Astrocyte (in vitro differentiated cells and primary cell): ENCODE data around the gene ATL1. TPM values are rescaled to one million over a fixed set of nuclear protein-coding genes. Genes with fewer than 3 reads are reported as not detected.

Experiments
- DNase-seq: peaks from one replicate; pipeline ENCODE4 v3.0.0-alpha.2; 2010; ENCODE audit warnings: low read depth
- FAIRE-seq: peaks from 2 replicates; lab custom pipeline; 2011; peaks lifted over from hg19 to GRCh38; lab: Jason Lieb, UNC
- H2AFZ ChIP-seq: 2 replicates; pipeline ENCODE4 v1.6.0; 2012; ENCODE audit warnings: low read depth, low read length, inconsistent platforms
- H3K27ac ChIP-seq: 2 replicates; pipeline ENCODE4 v1.5.1; 2011; ENCODE audit warnings: low read depth, low read length, inconsistent platforms
- H3K27me3 ChIP-seq: 2 replicates; pipeline ENCODE4 v1.6.0; 2011; ENCODE audit warnings: low read length, inconsistent platforms; ENCODE audit not compliant: insufficient read depth
- H3K36me3 ChIP-seq: 2 replicates; pipeline ENCODE4 v1.5.1; 2011; ENCODE audit warnings: low read length, inconsistent platforms; ENCODE audit not compliant: insufficient read depth
- H3K4me1 ChIP-seq: 2 replicates; pipeline ENCODE4 v1.5.1; 2011; ENCODE audit warnings: low read length, inconsistent platforms; ENCODE audit not compliant: insufficient read depth
- H3K4me2 ChIP-seq: 2 replicates; pipeline ENCODE4 v1.6.0; 2012; ENCODE audit warnings: low read length, inconsistent platforms
- H3K4me3 ChIP-seq: 2 replicates; pipeline ENCODE4 v1.5.1; 2011; ENCODE audit warnings: low read depth, mild to moderate bottlenecking, low read length, inconsistent platforms; ENCODE audit not compliant: insufficient read depth
- H3K79me2 ChIP-seq: 2 replicates; pipeline ENCODE4 v1.6.0; 2012; ENCODE audit warnings: mild to moderate bottlenecking, low read length, inconsistent platforms; ENCODE audit not compliant: insufficient read depth
- H3K9ac ChIP-seq: 2 replicates; pipeline ENCODE4 v1.6.0; 2012; ENCODE audit warnings: mild to moderate bottlenecking, low read length, inconsistent platforms
- H3K9me3 ChIP-seq: 2 replicates; pipeline ENCODE4 v1.5.1; 2012; ENCODE audit warnings: low read depth, mild to moderate bottlenecking, low read length, inconsistent platforms; ENCODE audit not compliant: insufficient read depth
- H4K20me1 ChIP-seq: 2 replicates; pipeline ENCODE4 v1.6.0; 2012; ENCODE audit warnings: low read length, inconsistent platforms; ENCODE audit not compliant: insufficient read depth
- H3K27ac Mint-ChIP-seq: one replicate; pipeline ENCODE4 v1.8.0; 2021; ENCODE audit warnings: mild to moderate bottlenecking, mixed read lengths; ENCODE audit not compliant: unreplicated experiment
- H3K27me3 Mint-ChIP-seq: one replicate; pipeline ENCODE4 v1.8.0; 2021; ENCODE audit warnings: low read depth, mixed read lengths; ENCODE audit not compliant: unreplicated experiment
- H3K36me3 Mint-ChIP-seq: one replicate; pipeline ENCODE4 v1.8.0; 2021; ENCODE audit warnings: low read depth, mixed read lengths; ENCODE audit not compliant: unreplicated experiment
- H3K4me1 Mint-ChIP-seq: one replicate; pipeline ENCODE4 v1.8.0; 2021; ENCODE audit warnings: low read depth, mixed read lengths; ENCODE audit not compliant: unreplicated experiment
- H3K4me3 Mint-ChIP-seq: one replicate; pipeline ENCODE4 v1.8.0; 2021; ENCODE audit warnings: mild to moderate bottlenecking, moderate library complexity, mixed read lengths; ENCODE audit not compliant: unreplicated experiment
- H3K9me3 Mint-ChIP-seq: one replicate; pipeline ENCODE4 v1.8.0; 2021; ENCODE audit warnings: mild to moderate bottlenecking, mixed read lengths; ENCODE audit not compliant: unreplicated experiment
- EZH2 ChIP-seq: IDR thresholded peaks from 2 replicates; pipeline ENCODE4 v1.6.1; 2012; ENCODE audit warnings: mild to moderate bottlenecking, low read length, inconsistent platforms; ENCODE audit not compliant: insufficient read depth
- total RNA-seq: library from RNA; stranded (reverse); gene quantifications from 2 replicates; pipeline ENCODE4 v1.2.1, GENCODE V29; 2021
- TF ChIP-seq, protein P1 (sequence below): IDR thresholded peaks from 2 replicates; pipeline ENCODE4 v1.5.1; 2011; ENCODE audit warnings: low read depth, mild to moderate bottlenecking, inconsistent platforms, low read length, moderate library complexity; ENCODE audit not compliant: insufficient read depth

The ATL1 gene
- total RNA-seq, 1 donor from 2014 or later = 15.8 TPM

DNA sequence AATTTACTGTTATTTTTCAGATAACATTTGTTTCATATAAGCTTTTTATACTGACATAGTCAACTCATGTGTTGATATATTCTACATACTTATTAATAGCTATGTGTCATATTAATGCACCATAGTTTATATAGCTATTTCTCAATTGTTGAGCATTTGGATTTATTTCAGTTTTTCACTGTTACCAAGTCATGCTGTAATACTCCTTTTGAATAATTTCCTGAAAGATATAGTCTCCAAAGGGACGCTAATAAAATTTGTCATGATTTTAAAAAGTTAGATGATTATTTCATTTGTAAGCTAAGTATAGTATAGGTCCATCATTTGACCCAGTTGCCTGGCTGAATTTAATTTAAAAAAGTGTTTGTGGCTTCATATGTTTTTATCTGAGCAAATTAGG, 47.8 kb downstream of the ATL1 start:
- no peaks in the 10 kb centered on the region for H3K79me2 ChIP-seq
- peaks cover 7% of the 10 kb centered on the region for H3K36me3 Mint-ChIP-seq
- H3K4me2 ChIP-seq = no peak overlapping the region
- no peak overlapping the region for H3K4me3 ChIP-seq
- no peaks in the 10 kb centered on the region for H3K4me1 ChIP-seq
- no peaks in the 10 kb centered on the region for H4K20me1 ChIP-seq
- peak overlapping the region; percentile 73 for H3K27ac ChIP-seq
- H3K9me3 ChIP-seq = no peaks in the 10 kb centered on the region
- peaks cover 20% of the 10 kb centered on the region for H3K4me1 Mint-ChIP-seq
- no peak overlapping the region for H3K27ac Mint-ChIP-seq
- no peak overlapping the region for H2AFZ ChIP-seq
- DNase-seq (no peak), FAIRE-seq (no peak)
- no peaks in the 10 kb centered on the region for H3K36me3 ChIP-seq
- no peak for TF ChIP-seq EZH2
- TF ChIP-seq, protein P1, sequence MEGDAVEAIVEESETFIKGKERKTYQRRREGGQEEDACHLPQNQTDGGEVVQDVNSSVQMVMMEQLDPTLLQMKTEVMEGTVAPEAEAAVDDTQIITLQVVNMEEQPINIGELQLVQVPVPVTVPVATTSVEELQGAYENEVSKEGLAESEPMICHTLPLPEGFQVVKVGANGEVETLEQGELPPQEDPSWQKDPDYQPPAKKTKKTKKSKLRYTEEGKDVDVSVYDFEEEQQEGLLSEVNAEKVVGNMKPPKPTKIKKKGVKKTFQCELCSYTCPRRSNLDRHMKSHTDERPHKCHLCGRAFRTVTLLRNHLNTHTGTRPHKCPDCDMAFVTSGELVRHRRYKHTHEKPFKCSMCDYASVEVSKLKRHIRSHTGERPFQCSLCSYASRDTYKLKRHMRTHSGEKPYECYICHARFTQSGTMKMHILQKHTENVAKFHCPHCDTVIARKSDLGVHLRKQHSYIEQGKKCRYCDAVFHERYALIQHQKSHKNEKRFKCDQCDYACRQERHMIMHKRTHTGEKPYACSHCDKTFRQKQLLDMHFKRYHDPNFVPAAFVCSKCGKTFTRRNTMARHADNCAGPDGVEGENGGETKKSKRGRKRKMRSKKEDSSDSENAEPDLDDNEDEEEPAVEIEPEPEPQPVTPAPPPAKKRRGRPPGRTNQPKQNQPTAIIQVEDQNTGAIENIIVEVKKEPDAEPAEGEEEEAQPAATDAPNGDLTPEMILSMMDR = no peak
- H3K27me3 ChIP-seq = no peaks in the 10 kb centered on the region
- no peak overlapping the region for H3K4me3 Mint-ChIP-seq
- no peaks in the 10 kb centered on the region for H3K9me3 Mint-ChIP-seq
- no peaks in the 10 kb centered on the region for H3K27me3 Mint-ChIP-seq
- no peak overlapping the region for H3K9ac ChIP-seq

DNA sequence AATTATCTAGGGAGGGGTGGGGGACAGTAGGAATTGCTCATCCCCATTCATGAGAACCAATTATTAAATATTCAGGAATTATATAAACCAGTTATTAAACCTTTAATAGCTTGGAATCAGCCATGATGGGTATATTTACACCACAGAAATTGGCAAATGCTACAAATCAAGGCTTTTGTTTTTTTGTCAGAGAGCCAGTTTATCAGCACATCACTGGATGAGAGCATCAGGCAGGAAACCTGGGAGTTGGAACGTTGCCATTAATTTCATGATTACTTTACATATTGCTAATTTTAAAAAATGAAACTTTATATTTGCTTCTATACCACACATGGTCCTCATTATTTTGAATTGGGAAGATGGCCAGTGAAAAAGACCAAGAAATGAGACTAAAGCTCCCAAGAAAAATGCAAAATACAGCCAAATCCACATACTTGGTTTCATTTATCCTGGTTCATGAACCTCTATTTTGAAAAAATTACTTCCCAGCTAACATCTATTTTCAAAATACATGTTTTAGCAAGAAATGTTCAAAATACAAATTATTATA, 48.4 kb downstream of the ATL1 start:
- no peak overlapping the region for H3K27ac ChIP-seq
- H3K4me1 ChIP-seq = no peaks in the 10 kb centered on the region
- DNase-seq = peak; percentile 23
- no peak overlapping the region for H3K9ac ChIP-seq
- Mint-ChIP-seq H3K27me3 (no peaks in the 10 kb centered on the region), H3K4me3 (no peak overlapping the region), H3K27ac (no peak overlapping the region), H3K9me3 (no peaks in the 10 kb centered on the region), H3K36me3 (peaks cover 7% of the 10 kb centered on the region), H3K4me1 (peaks cover 18% of the 10 kb centered on the region)
- H3K27me3 ChIP-seq = no peaks in the 10 kb centered on the region
- H3K9me3 ChIP-seq = no peaks in the 10 kb centered on the region
- H2AFZ ChIP-seq = no peak overlapping the region
- H3K4me3 ChIP-seq = no peak overlapping the region
- H3K79me2 ChIP-seq = no peaks in the 10 kb centered on the region
- H3K36me3 ChIP-seq = no peaks in the 10 kb centered on the region
- H3K4me2 ChIP-seq = no peak overlapping the region
- TF ChIP-seq, protein P1 = no peak
- TF ChIP-seq EZH2 = no peak
- FAIRE-seq = no peak
- no peaks in the 10 kb centered on the region for H4K20me1 ChIP-seq

DNA sequence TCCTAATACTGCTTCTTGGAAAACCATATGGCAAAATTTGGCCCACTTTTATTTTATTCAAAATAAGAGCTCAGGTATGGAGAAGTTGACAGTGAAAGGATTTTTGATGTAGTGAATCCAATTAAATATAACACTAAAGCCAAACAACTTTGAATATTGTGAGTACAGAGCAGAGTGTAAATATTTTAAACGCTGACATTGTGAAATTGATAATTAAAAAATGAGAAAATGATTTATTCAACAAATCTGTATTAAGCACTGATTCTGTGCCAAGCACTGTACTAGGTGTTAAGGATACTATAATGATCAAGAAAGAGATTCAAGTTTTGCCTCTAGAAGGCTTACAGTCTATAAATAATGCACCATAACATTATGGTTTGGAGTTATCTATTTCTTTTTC, 50.5 kb downstream of the ATL1 start:
- Histone ChIP-seq H3K4me2 (no peak overlapping the region), H4K20me1 (no peaks in the 10 kb centered on the region), H3K79me2 (no peaks in the 10 kb centered on the region), H3K36me3 (no peaks in the 10 kb centered on the region), H3K9me3 (no peaks in the 10 kb centered on the region), H3K4me3 (no peak overlapping the region), H3K4me1 (no peaks in the 10 kb centered on the region), H3K27me3 (no peaks in the 10 kb centered on the region), H3K9ac (no peak overlapping the region), H3K27ac (no peak overlapping the region), H2AFZ (no peak overlapping the region)
- Mint-ChIP-seq H3K4me1 (peaks cover 14% of the 10 kb centered on the region), H3K9me3 (no peaks in the 10 kb centered on the region), H3K4me3 (no peak overlapping the region), H3K36me3 (peaks cover 7% of the 10 kb centered on the region), H3K27me3 (no peaks in the 10 kb centered on the region), H3K27ac (no peak overlapping the region)
- DNase-seq (no peak), FAIRE-seq (no peak)
- TF ChIP-seq EZH2 = no peak
- TF ChIP-seq, protein P1 = no peak
